ENCODE results near the gene SPATC1L. TPM values are rescaled to one million over a fixed set of nuclear protein-coding genes. Genes with fewer than 3 reads are reported as not detected.

Gene SPATC1L
- polyA plus RNA-seq, 1 donor from 2014 or later, result 20.6 TPM

GRCh38 chr21:46153247-46154154, 30.8 kb downstream of the SPATC1L start:
- Histone ChIP-seq H3K27ac (ENCODE audit: low read length) (no peak overlapping the region), H2AFZ (ENCODE audit: low read depth, low read length) (no peak overlapping the region), H3K9me3 (ENCODE audit: low read length) (no peaks in the 10 kb centered on the region), H3K36me3 (ENCODE audit: insufficient read depth, low read length) (no peaks in the 10 kb centered on the region), H4K20me1 (ENCODE audit: insufficient read depth) (no peaks in the 10 kb centered on the region), H3K4me2 (ENCODE audit: low read length) (no peak overlapping the region), H3K27me3 (ENCODE audit: insufficient read depth, low read depth, low read length) (no peaks in the 10 kb centered on the region), H3K4me3 (ENCODE audit: low read length) (no peak overlapping the region), H3F3A (ENCODE audit: insufficient read depth, low read length, poor library complexity, severe bottlenecking) (no peaks in the 10 kb centered on the region), H3K79me2 (replicated peaks; ENCODE audit: insufficient read depth, low read length) (no peaks in the 10 kb centered on the region), H3K9ac (ENCODE audit: low read length) (no peak overlapping the region), H3K9me2 (ENCODE audit: insufficient read depth, low read length) (no peaks in the 10 kb centered on the region)
- TF ChIP-seq TAF1 (IDR thresholded peaks at IDR 0.05; ENCODE audit: low read depth), result no peak
- no peak for TF ChIP-seq CTCF (IDR thresholded peaks at IDR 0.05; ENCODE audit: poor library complexity, severe bottlenecking)
- no peak for TF ChIP-seq EP300 (conservative IDR thresholded peaks at IDR 0.05; ENCODE audit: poor library complexity, severe bottlenecking)
- TF ChIP-seq EZH2 (IDR thresholded peaks at IDR 0.05; ENCODE audit: borderline replicate concordance, insufficient read depth, low read length, poor library complexity, severe bottlenecking), result no peak
- TF ChIP-seq SMC3 (conservative IDR thresholded peaks at IDR 0.05; ENCODE audit: poor library complexity), result no peak

GRCh38 chr21:46152927-46153246, 31.4 kb downstream of the SPATC1L start:
- Histone ChIP-seq H3K27me3 (ENCODE audit: insufficient read depth, low read depth, low read length) (no peaks in the 10 kb centered on the region), H3K9ac (ENCODE audit: low read length) (no peak overlapping the region), H3K4me3 (ENCODE audit: low read length) (no peak overlapping the region), H3K27ac (ENCODE audit: low read length) (no peak overlapping the region), H3F3A (ENCODE audit: insufficient read depth, low read length, poor library complexity, severe bottlenecking) (no peaks in the 10 kb centered on the region), H3K4me2 (ENCODE audit: low read length) (no peak overlapping the region), H3K79me2 (replicated peaks; ENCODE audit: insufficient read depth, low read length) (no peaks in the 10 kb centered on the region), H2AFZ (ENCODE audit: low read depth, low read length) (no peak overlapping the region), H4K20me1 (ENCODE audit: insufficient read depth) (no peaks in the 10 kb centered on the region), H3K36me3 (ENCODE audit: insufficient read depth, low read length) (no peaks in the 10 kb centered on the region), H3K9me3 (ENCODE audit: low read length) (no peaks in the 10 kb centered on the region), H3K9me2 (ENCODE audit: insufficient read depth, low read length) (no peaks in the 10 kb centered on the region)
- TF ChIP-seq EP300 (conservative IDR thresholded peaks at IDR 0.05; ENCODE audit: poor library complexity, severe bottlenecking) (no peak), MXI1 (conservative IDR thresholded peaks at IDR 0.05; ENCODE audit: poor library complexity, severe bottlenecking) (no peak), RAD21 (conservative IDR thresholded peaks at IDR 0.05) (no peak)

DNA sequence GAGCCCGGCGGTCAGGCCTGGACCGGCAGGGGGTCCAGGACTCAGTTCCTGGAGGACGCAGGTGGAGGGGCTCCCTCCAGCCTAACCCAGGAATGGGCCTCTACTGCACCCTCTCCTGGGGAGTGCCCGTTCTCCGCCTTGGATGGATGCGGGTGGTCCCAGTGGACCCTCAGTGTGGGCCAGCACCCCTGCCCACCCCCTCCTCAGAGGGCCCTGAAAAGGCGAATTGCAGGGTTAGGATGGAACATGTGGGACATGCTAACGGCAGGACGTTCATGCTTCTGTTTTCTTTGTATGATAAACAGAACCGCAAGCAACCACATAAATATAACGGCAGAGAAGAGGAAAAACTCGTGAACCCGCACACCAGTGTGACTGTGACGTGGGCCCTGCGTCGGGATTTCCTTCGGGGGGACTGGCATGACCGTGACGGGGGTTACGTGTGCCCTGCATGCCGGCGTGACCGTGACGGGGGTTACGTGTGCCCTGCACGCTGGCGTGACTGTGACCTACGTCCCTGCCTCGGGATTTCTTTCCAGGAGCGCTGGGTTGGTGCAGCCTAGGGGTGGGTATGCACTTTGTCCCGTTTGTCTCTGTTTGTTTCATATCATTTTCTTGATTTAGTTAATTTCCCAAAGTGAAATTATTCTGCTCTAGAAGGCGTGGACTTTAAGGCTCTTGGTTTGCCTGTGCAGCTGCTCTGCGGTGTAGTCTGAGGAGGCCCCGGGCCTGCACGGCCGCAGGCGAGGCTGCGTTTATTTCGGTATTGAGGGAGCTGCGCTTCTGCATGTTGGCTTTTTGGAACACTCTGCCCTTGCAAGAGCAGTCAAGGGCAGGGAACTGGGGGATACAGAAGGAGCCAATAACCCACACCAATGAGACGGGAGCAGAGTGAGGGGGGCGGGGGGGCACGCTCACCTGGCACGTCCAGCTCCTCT, 32.0 kb downstream of the SPATC1L start:
- no peak overlapping the region for H3K4me3 ChIP-seq (ENCODE audit: low read length)
- H3K79me2 ChIP-seq (replicated peaks; ENCODE audit: insufficient read depth, low read length), result no peaks in the 10 kb centered on the region
- no peak overlapping the region for H3K27ac ChIP-seq (ENCODE audit: low read length)
- TF ChIP-seq MXI1 (conservative IDR thresholded peaks at IDR 0.05; ENCODE audit: poor library complexity, severe bottlenecking) (no peak), POLR2AphosphoS5 (IDR thresholded peaks at IDR 0.05) (no peak), TAF1 (IDR thresholded peaks at IDR 0.05; ENCODE audit: low read depth) (no peak), CTCF (IDR thresholded peaks at IDR 0.05; ENCODE audit: poor library complexity, severe bottlenecking) (no peak), EZH2 (IDR thresholded peaks at IDR 0.05; ENCODE audit: borderline replicate concordance, insufficient read depth, low read length, poor library complexity, severe bottlenecking) (no peak), SMC3 (conservative IDR thresholded peaks at IDR 0.05; ENCODE audit: poor library complexity) (no peak), REST (IDR thresholded peaks at IDR 0.05; ENCODE audit: borderline replicate concordance) (no peak), RAD21 (conservative IDR thresholded peaks at IDR 0.05) (no peak), EP300 (conservative IDR thresholded peaks at IDR 0.05; ENCODE audit: poor library complexity, severe bottlenecking) (no peak)
- no peak overlapping the region for H3K4me2 ChIP-seq (ENCODE audit: low read length)
- H3K9me3 ChIP-seq (ENCODE audit: low read length), result no peaks in the 10 kb centered on the region
- H3F3A ChIP-seq (ENCODE audit: insufficient read depth, low read length, poor library complexity, severe bottlenecking), result no peaks in the 10 kb centered on the region
- H3K36me3 ChIP-seq (ENCODE audit: insufficient read depth, low read length), result no peaks in the 10 kb centered on the region
- no peak overlapping the region for H3K9ac ChIP-seq (ENCODE audit: low read length)
- no peak overlapping the region for H2AFZ ChIP-seq (ENCODE audit: low read depth, low read length)
- no peaks in the 10 kb centered on the region for H3K9me2 ChIP-seq (ENCODE audit: insufficient read depth, low read length)
- H4K20me1 ChIP-seq (ENCODE audit: insufficient read depth), result no peaks in the 10 kb centered on the region
- H3K27me3 ChIP-seq (ENCODE audit: insufficient read depth, low read depth, low read length), result no peaks in the 10 kb centered on the region
